ENCODE measurements around the gene ABCA3.
"Not testable (repeated sequence)": the region's sequence is repeated elsewhere in the genome, so short reads cannot be mapped to it uniquely, and the experiment has no call there.

Gene ABCA3

GRCh38 chr16:2243781-2244180 lies 96.7 kb downstream of the ABCA3 start:
- no peaks in the 10 kb centered on the region for H3K4me1 ChIP-seq (ENCODE audit: insufficient read depth, low read length)
- no peaks in the 10 kb centered on the region for H3K27me3 ChIP-seq (ENCODE audit: insufficient read depth, low read length)
- H2AFZ ChIP-seq (ENCODE audit: low read depth, low read length), result no peak overlapping the region
- no peak overlapping the region for H3K4me3 ChIP-seq (ENCODE audit: low read length)
- H3K36me3 ChIP-seq (ENCODE audit: insufficient read depth, low read length), result peaks cover 63% of the 10 kb centered on the region
- no peaks in the 10 kb centered on the region for H3K9me3 ChIP-seq (ENCODE audit: low read length)

- Histone ChIP-seq H3K36me3 (ENCODE audit: insufficient read depth, low read length) (peaks cover 65% of the 10 kb centered on the region), H3K4me1 (ENCODE audit: insufficient read depth, low read length) (no peaks in the 10 kb centered on the region), H3K9me3 (ENCODE audit: low read length) (no peaks in the 10 kb centered on the region)
Observed at GRCh38 chr16:2243031-2243528, 97.4 kb downstream of the ABCA3 start.

GRCh38 chr16:2242598-2242997 lies 97.9 kb downstream of the ABCA3 start:
- H2AFZ ChIP-seq (ENCODE audit: low read depth, low read length), result no peak overlapping the region
- H3K4me3 ChIP-seq (ENCODE audit: low read length), result no peak overlapping the region
- peaks cover 65% of the 10 kb centered on the region for H3K36me3 ChIP-seq (ENCODE audit: insufficient read depth, low read length)
- no peaks in the 10 kb centered on the region for H3K9me3 ChIP-seq (ENCODE audit: low read length)
- H3K4me1 ChIP-seq (ENCODE audit: insufficient read depth, low read length), result no peaks in the 10 kb centered on the region
- H3K27me3 ChIP-seq (ENCODE audit: insufficient read depth, low read length), result no peaks in the 10 kb centered on the region

More at GRCh38 chr16:2243031-2243528, 97.4 kb downstream of the ABCA3 start:
- Histone ChIP-seq H3K27me3 (ENCODE audit: insufficient read depth, low read length) (no peaks in the 10 kb centered on the region), H2AFZ (ENCODE audit: low read depth, low read length) (no peak overlapping the region), H3K4me3 (ENCODE audit: low read length) (no peak overlapping the region)

GRCh38 chr16:2240331-2240730 lies 100.2 kb downstream of the ABCA3 start:
- H3K27me3 ChIP-seq (ENCODE audit: insufficient read depth, low read length); H2AFZ ChIP-seq (ENCODE audit: low read depth, low read length); H3K4me3 ChIP-seq (ENCODE audit: low read length); H3K4me1 ChIP-seq (ENCODE audit: insufficient read depth, low read length); H3K9me3 ChIP-seq (ENCODE audit: low read length): not testable (repeated sequence)
- H3K36me3 ChIP-seq (ENCODE audit: insufficient read depth, low read length), result peaks cover 57% of the 10 kb centered on the region

GRCh38 chr16:2238838-2239675 lies 101.5 kb downstream of the ABCA3 start:
- no peaks in the 10 kb centered on the region for H3K9me3 ChIP-seq (ENCODE audit: low read length)
- H2AFZ ChIP-seq (ENCODE audit: low read depth, low read length), result no peak overlapping the region
- peaks cover 56% of the 10 kb centered on the region for H3K36me3 ChIP-seq (ENCODE audit: insufficient read depth, low read length)
- no peak overlapping the region for H3K4me3 ChIP-seq (ENCODE audit: low read length)
- H3K27me3 ChIP-seq (ENCODE audit: insufficient read depth, low read length), result no peaks in the 10 kb centered on the region
- no peaks in the 10 kb centered on the region for H3K4me1 ChIP-seq (ENCODE audit: insufficient read depth, low read length)

GRCh38 chr16:2238150-2238837 lies 102.2 kb downstream of the ABCA3 start:
- Histone ChIP-seq H2AFZ (ENCODE audit: low read depth, low read length) (no peak overlapping the region), H3K4me3 (ENCODE audit: low read length) (no peak overlapping the region), H3K36me3 (ENCODE audit: insufficient read depth, low read length) (peaks cover 57% of the 10 kb centered on the region), H3K9me3 (ENCODE audit: low read length) (no peaks in the 10 kb centered on the region), H3K27me3 (ENCODE audit: insufficient read depth, low read length) (no peaks in the 10 kb centered on the region), H3K4me1 (ENCODE audit: insufficient read depth, low read length) (no peaks in the 10 kb centered on the region)

GRCh38 chr16:2237493-2238149 lies 102.9 kb downstream of the ABCA3 start:
- no peak overlapping the region for H3K4me3 ChIP-seq (ENCODE audit: low read length)
- H2AFZ ChIP-seq (ENCODE audit: low read depth, low read length), result no peak overlapping the region
- H3K36me3 ChIP-seq (ENCODE audit: insufficient read depth, low read length), result peaks cover 56% of the 10 kb centered on the region
- H3K27me3 ChIP-seq (ENCODE audit: insufficient read depth, low read length), result no peaks in the 10 kb centered on the region
- H3K4me1 ChIP-seq (ENCODE audit: insufficient read depth, low read length), result no peaks in the 10 kb centered on the region
- H3K9me3 ChIP-seq (ENCODE audit: low read length), result no peaks in the 10 kb centered on the region

GRCh38 chr16:2237102-2237482 lies 103.4 kb downstream of the ABCA3 start:
- Histone ChIP-seq H3K4me1 (ENCODE audit: insufficient read depth, low read length) (no peaks in the 10 kb centered on the region), H3K27me3 (ENCODE audit: insufficient read depth, low read length) (no peaks in the 10 kb centered on the region), H3K36me3 (ENCODE audit: insufficient read depth, low read length) (peaks cover 55% of the 10 kb centered on the region), H2AFZ (ENCODE audit: low read depth, low read length) (no peak overlapping the region), H3K4me3 (ENCODE audit: low read length) (no peak overlapping the region), H3K9me3 (ENCODE audit: low read length) (no peaks in the 10 kb centered on the region)

- H3K36me3 ChIP-seq (ENCODE audit: insufficient read depth, low read length), result peaks cover 60% of the 10 kb centered on the region
- no peak within 1 kb of the TSS for H2AFZ ChIP-seq (ENCODE audit: low read depth, low read length)
- no peaks in the 10 kb centered on the region for H3K9me3 ChIP-seq (ENCODE audit: low read length)
- H3K4me1 ChIP-seq (ENCODE audit: insufficient read depth, low read length), result no peaks in the 10 kb centered on the region
- no peaks in the 10 kb centered on the region for H3K27me3 ChIP-seq (ENCODE audit: insufficient read depth, low read length)
- H3K4me3 ChIP-seq (ENCODE audit: low read length), result no peak within 1 kb of the TSS
Observed at GRCh38 chr16:2236337-2237101, 104.0 kb downstream of the ABCA3 start, which contains the start of gene DNASE1L2. DNASE1L2 (plus strand) TSS chr16:2236444; CDS start chr16:2236817, 373 bp downstream.

- Histone ChIP-seq H2AFZ (ENCODE audit: low read depth, low read length) (no peak overlapping the region), H3K4me1 (ENCODE audit: insufficient read depth, low read length) (no peaks in the 10 kb centered on the region), H3K27me3 (ENCODE audit: insufficient read depth, low read length) (no peaks in the 10 kb centered on the region), H3K9me3 (ENCODE audit: low read length) (no peaks in the 10 kb centered on the region), H3K36me3 (ENCODE audit: insufficient read depth, low read length) (peaks cover 66% of the 10 kb centered on the region), H3K4me3 (ENCODE audit: low read length) (no peak overlapping the region)
Observed at GRCh38 chr16:2235695-2236336, 104.7 kb downstream of the ABCA3 start.

GRCh38 chr16:2235234-2235651 lies 105.3 kb downstream of the ABCA3 start:
- no peaks in the 10 kb centered on the region for H3K27me3 ChIP-seq (ENCODE audit: insufficient read depth, low read length)
- no peak overlapping the region for H2AFZ ChIP-seq (ENCODE audit: low read depth, low read length)
- no peaks in the 10 kb centered on the region for H3K9me3 ChIP-seq (ENCODE audit: low read length)
- peaks cover 69% of the 10 kb centered on the region for H3K36me3 ChIP-seq (ENCODE audit: insufficient read depth, low read length)
- H3K4me1 ChIP-seq (ENCODE audit: insufficient read depth, low read length), result no peaks in the 10 kb centered on the region
- H3K4me3 ChIP-seq (ENCODE audit: low read length), result no peak overlapping the region

GRCh38 chr16:2234813-2235170 lies 105.7 kb downstream of the ABCA3 start:
- Histone ChIP-seq H2AFZ (ENCODE audit: low read depth, low read length) (no peak overlapping the region), H3K4me3 (ENCODE audit: low read length) (no peak overlapping the region), H3K4me1 (ENCODE audit: insufficient read depth, low read length) (no peaks in the 10 kb centered on the region), H3K36me3 (ENCODE audit: insufficient read depth, low read length) (peaks cover 71% of the 10 kb centered on the region), H3K9me3 (ENCODE audit: low read length) (no peaks in the 10 kb centered on the region), H3K27me3 (ENCODE audit: insufficient read depth, low read length) (no peaks in the 10 kb centered on the region)
